Neuronal stem cell (in vitro differentiated cells): Measurements from ENCODE around the gene VTI1A.

Experiments
- DNase-seq: peaks from one replicate; pipeline ENCODE4 v3.0.0-alpha.2; 2013; ENCODE audit warnings: low spot score
- H2AFZ ChIP-seq: one replicate; pipeline ENCODE4 v1.6.1; 2013; ENCODE audit warnings: mild to moderate bottlenecking, low read length, inconsistent platforms
- H2AK5ac ChIP-seq: 2 replicates; pipeline ENCODE4 v1.6.1; 2013; ENCODE audit warnings: low read depth, mild to moderate bottlenecking, inconsistent platforms, low read length, moderate library complexity, mixed read lengths
- H2BK120ac ChIP-seq: 2 replicates; pipeline ENCODE4 v1.6.1; 2013; ENCODE audit warnings: low read depth, mild to moderate bottlenecking, inconsistent platforms, low read length, moderate library complexity, mixed read lengths
- H2BK12ac ChIP-seq: one replicate; pipeline ENCODE4 v1.6.1; 2013; ENCODE audit warnings: low read length, inconsistent platforms
- H2BK15ac ChIP-seq: 2 replicates; pipeline ENCODE4 v1.6.1; 2013; ENCODE audit warnings: mild to moderate bottlenecking, low read length, inconsistent platforms, mixed read lengths
- H2BK5ac ChIP-seq: one replicate; pipeline ENCODE4 v1.6.1; 2013; ENCODE audit warnings: inconsistent platforms, mild to moderate bottlenecking, low read length, moderate library complexity
- H3K14ac ChIP-seq: one replicate; pipeline ENCODE4 v1.6.1; 2013; ENCODE audit warnings: low read length, inconsistent platforms
- H3K18ac ChIP-seq: 2 replicates; pipeline ENCODE4 v1.6.1; 2013; ENCODE audit warnings: low read length, inconsistent platforms
- H3K23ac ChIP-seq: 2 replicates; pipeline ENCODE4 v1.6.1; 2013; ENCODE audit warnings: low read depth, mild to moderate bottlenecking, mixed read lengths, low read length, inconsistent platforms; ENCODE audit not compliant: poor library complexity
- H3K27ac ChIP-seq: replicated peaks from 3 replicates; pipeline ENCODE4 v1.5.1; 2013; ENCODE audit warnings: low read length, inconsistent platforms
- H3K27me3 ChIP-seq, 3 experiments: 2 replicates each; pipeline ENCODE4 v1.6.1; 2013; ENCODE audit warnings: low read length in 3 of 3, mild to moderate bottlenecking in 2 of 3, inconsistent platforms in 1 of 3, low read depth in 1 of 3, mixed read lengths in 1 of 3, moderate library complexity in 1 of 3; ENCODE audit not compliant: control insufficient read depth in 3 of 3, insufficient read depth in 3 of 3
- H3K36me3 ChIP-seq, 2 donors: replicated peaks in 1 of 2; 2 replicates each; pipeline ENCODE4 v1.6.1; 2013; ENCODE audit warnings: low read length in 2 of 2; ENCODE audit not compliant: control insufficient read depth in 2 of 2, insufficient read depth in 2 of 2
- H3K4ac ChIP-seq: 2 replicates; pipeline ENCODE4 v1.6.1; 2013; ENCODE audit warnings: inconsistent platforms, mild to moderate bottlenecking, low read length, moderate library complexity
- H3K4me1 ChIP-seq, 2 donors: 1 replicate in 1 of 2; 2 replicates in 1 of 2; pipeline ENCODE4 v1.6.1; 2013; ENCODE audit warnings: low read length in 2 of 2, low read depth in 1 of 2; ENCODE audit not compliant: control insufficient read depth in 2 of 2, insufficient read depth in 1 of 2
- H3K4me2 ChIP-seq: one replicate; pipeline ENCODE4 v1.6.1; 2013; ENCODE audit warnings: mild to moderate bottlenecking, low read length, inconsistent platforms; ENCODE audit not compliant: insufficient read depth, poor library complexity, severe bottlenecking
- H3K4me3 ChIP-seq, 2 donors: 2 replicates each; pipeline ENCODE4 v1.5.1; 2013; ENCODE audit warnings: low read length in 2 of 2, mild to moderate bottlenecking in 2 of 2, inconsistent platforms in 1 of 2, moderate library complexity in 1 of 2
- H3K79me1 ChIP-seq: one replicate; pipeline ENCODE4 v1.6.1; 2013; ENCODE audit warnings: low read depth, mild to moderate bottlenecking, inconsistent platforms, low read length, moderate library complexity
- H3K9ac ChIP-seq: one replicate; pipeline ENCODE4 v1.6.1; 2013; ENCODE audit warnings: mild to moderate bottlenecking, low read depth, low read length, inconsistent platforms; ENCODE audit not compliant: poor library complexity
- H3K9me3 ChIP-seq, 2 donors: replicated peaks in 1 of 2; 2 replicates each; pipeline versions ENCODE3 to v1.6.1; 2013; ENCODE audit warnings: low read length in 2 of 2, mild to moderate bottlenecking in 2 of 2, inconsistent platforms in 1 of 2, low read depth in 1 of 2, mixed read lengths in 1 of 2, moderate library complexity in 1 of 2; ENCODE audit not compliant: control insufficient read depth in 2 of 2, insufficient read depth in 1 of 2
- H4K8ac ChIP-seq: one replicate; pipeline ENCODE4 v1.6.1; 2013; ENCODE audit warnings: low read depth, mild to moderate bottlenecking, inconsistent platforms, low read length, moderate library complexity
- H4K91ac ChIP-seq: one replicate; pipeline ENCODE4 v1.6.1; 2013; ENCODE audit warnings: low read length, low read depth, mild to moderate bottlenecking, inconsistent platforms; ENCODE audit not compliant: poor library complexity
- WGBS, 2 donors: extraction: QIAGEN DNeasy Blood & Tissue Kit; methylation state at CpG; one replicate each; pipeline ENCODE4 v1.1.7; 2013; ENCODE audit warnings: missing lambda C conversion rate in 2 of 2, mixed read lengths in 1 of 2; ENCODE audit not compliant: insufficient read length in 2 of 2, insufficient replicate concordance in 1 of 2; ENCODE audit errors: extremely low coverage in 2 of 2; 5-methylcytosine and 5-hydroxymethylcytosine counted together

The VTI1A gene

GRCh38 chr10:112801004-112801403, 354.0 kb downstream of the VTI1A start:
- H4K8ac ChIP-seq: no peak overlapping the region
- no CpG with 5 or more reads among the region's 3 CpGs for WGBS, 2 donors
- no peaks in the 10 kb centered on the region for H3K27me3 ChIP-seq
- H3K4me3 ChIP-seq: no peak overlapping the region
- no peak overlapping the region for H2AK5ac ChIP-seq
- H3K9ac ChIP-seq: no peak overlapping the region
- H4K91ac ChIP-seq: no peak overlapping the region
- no peaks in the 10 kb centered on the region for H3K9me3 ChIP-seq
- H3K79me1 ChIP-seq: no peaks in the 10 kb centered on the region
- no peak overlapping the region for H2BK12ac ChIP-seq
- H3K4me1 ChIP-seq: peaks cover 22 to 24% of the 10 kb centered on the region in 2 donors
- no peaks in the 10 kb centered on the region for H3K36me3 ChIP-seq
- H3K27ac ChIP-seq: no peak overlapping the region
- no peak overlapping the region for H2BK120ac ChIP-seq
- H3K4ac ChIP-seq: no peak overlapping the region
- H3K4me2 ChIP-seq: no peak overlapping the region
- H2BK15ac ChIP-seq: no peak overlapping the region
- DNase-seq: no peak
- no peak overlapping the region for H3K23ac ChIP-seq
- no peak overlapping the region for H3K14ac ChIP-seq
- no peak overlapping the region for H2AFZ ChIP-seq
- H2BK5ac ChIP-seq: no peak overlapping the region
- H3K18ac ChIP-seq: no peak overlapping the region

- Histone ChIP-seq H2BK12ac (no peak overlapping the region), H2BK120ac (no peak overlapping the region), H3K4me1 (peaks cover 20% of the 10 kb centered on the region in 2 donors), H2AFZ (no peak overlapping the region), H2AK5ac (no peak overlapping the region), H3K9ac (no peak overlapping the region), H3K4me3 (no peak overlapping the region), H3K4me2 (no peak overlapping the region), H2BK15ac (no peak overlapping the region), H3K27ac (no peak overlapping the region), H3K18ac (no peak overlapping the region), H3K23ac (no peak overlapping the region), H3K4ac (no peak overlapping the region), H3K27me3 (no peaks in the 10 kb centered on the region), H4K91ac (no peak overlapping the region), H3K79me1 (no peaks in the 10 kb centered on the region), H3K14ac (no peak overlapping the region), H3K36me3 (no peaks in the 10 kb centered on the region), H2BK5ac (no peak overlapping the region), H3K9me3 (no peaks in the 10 kb centered on the region), H4K8ac (no peak overlapping the region)
- no CpG with 5 or more reads among the region's 4 CpGs for WGBS, 2 donors
- no peak for DNase-seq
Measured at GRCh38 chr10:112801748-112802147, 354.7 kb downstream of the VTI1A start.

- Histone ChIP-seq H2BK15ac (no peak overlapping the region), H3K4me2 (no peak overlapping the region), H2AFZ (no peak overlapping the region), H3K27me3 (no peaks in the 10 kb centered on the region), H3K14ac (peak overlapping the region; percentile 73), H3K79me1 (no peaks in the 10 kb centered on the region), H3K4ac (no peak overlapping the region), H3K9ac (no peak overlapping the region), H3K23ac (no peak overlapping the region), H4K91ac (no peak overlapping the region), H2BK5ac (no peak overlapping the region), H3K36me3 (no peaks in the 10 kb centered on the region), H4K8ac (no peak overlapping the region), H3K18ac (no peak overlapping the region), H2AK5ac (no peak overlapping the region), H3K4me1 (peaks cover 14 to 16% of the 10 kb centered on the region in 2 donors), H3K4me3 (no peak overlapping the region), H3K27ac (no peak overlapping the region), H2BK12ac (no peak overlapping the region), H3K9me3 (no peaks in the 10 kb centered on the region), H2BK120ac (no peak overlapping the region)
- DNase-seq: no peak
- WGBS, 2 donors: no CpG with 5 or more reads among the region's 5 CpGs
Measured at GRCh38 chr10:112802411-112803022, 355.5 kb downstream of the VTI1A start.

GRCh38 chr10:112803961-112804401, 357.0 kb downstream of the VTI1A start:
- Histone ChIP-seq H3K27me3 (no peaks in the 10 kb centered on the region), H3K23ac (no peak overlapping the region), H3K18ac (no peak overlapping the region), H3K36me3 (no peaks in the 10 kb centered on the region), H2AK5ac (no peak overlapping the region), H3K79me1 (no peaks in the 10 kb centered on the region), H3K4me1 (peaks cover 5 to 12% of the 10 kb centered on the region in 2 donors), H3K14ac (no peak overlapping the region), H2BK120ac (no peak overlapping the region), H4K8ac (no peak overlapping the region), H2BK5ac (no peak overlapping the region), H3K9ac (no peak overlapping the region), H3K4ac (no peak overlapping the region), H3K4me3 (no peak overlapping the region), H3K27ac (no peak overlapping the region), H3K9me3 (no peaks in the 10 kb centered on the region), H2BK12ac (no peak overlapping the region), H2BK15ac (no peak overlapping the region), H3K4me2 (no peak overlapping the region), H2AFZ (no peak overlapping the region), H4K91ac (no peak overlapping the region)
- DNase-seq: no peak
- WGBS, 2 donors: no CpG with 5 or more reads among the region's 5 CpGs
